Activated CD8-positive, alpha-beta memory T cell treated with anti-CD3 and anti-CD28 coated beads for 48 hours (primary cell): ENCODE measurements around the gene FMO3.

Experiments used
- DNase-seq, 3 experiments: peaks; one replicate each; pipeline ENCODE4 v3.0.0-alpha.2; 2020; ENCODE audit warnings: low read depth in 2 of 3, low spot score in 2 of 3

FMO3 gene

DNA sequence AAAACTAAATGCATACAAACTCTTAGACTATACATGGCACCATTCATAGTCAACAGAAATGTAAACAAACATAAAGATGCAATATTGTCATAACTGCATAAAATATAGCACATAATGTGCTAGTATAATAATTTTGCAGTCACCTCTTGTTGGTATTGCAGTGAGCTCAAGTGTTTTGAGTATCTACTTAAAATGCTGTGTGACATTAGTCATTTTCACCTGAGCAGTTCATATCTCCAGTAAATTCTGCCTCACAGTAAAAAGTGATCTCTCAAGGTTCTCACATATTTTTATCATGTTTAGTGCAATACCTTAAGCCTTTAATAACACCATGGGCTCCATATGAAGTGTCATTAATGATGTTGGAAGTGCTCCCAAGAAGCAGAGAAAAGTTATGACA, 64.8 kb downstream of the FMO3 start:
- no peak for DNase-seq

DNA sequence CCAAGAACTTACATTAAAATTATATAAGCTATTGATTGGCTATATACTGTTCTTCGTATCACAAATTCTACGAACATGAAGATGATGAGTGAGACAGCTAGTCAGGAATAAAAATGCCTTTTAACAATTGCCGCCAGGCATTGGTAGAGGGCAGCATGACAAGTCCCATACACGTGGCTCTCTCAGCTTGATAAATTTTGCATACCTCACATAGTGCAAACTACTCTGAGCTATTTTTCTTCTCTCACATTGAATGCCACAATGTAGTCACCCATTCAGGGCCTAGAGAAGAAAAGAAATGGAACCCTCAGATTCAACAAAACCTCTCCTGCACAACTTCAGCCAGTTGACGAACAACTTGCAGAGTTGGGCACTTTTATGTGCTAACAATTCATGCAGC, 67.4 kb downstream of the FMO3 start:
- no peak for DNase-seq

DNA sequence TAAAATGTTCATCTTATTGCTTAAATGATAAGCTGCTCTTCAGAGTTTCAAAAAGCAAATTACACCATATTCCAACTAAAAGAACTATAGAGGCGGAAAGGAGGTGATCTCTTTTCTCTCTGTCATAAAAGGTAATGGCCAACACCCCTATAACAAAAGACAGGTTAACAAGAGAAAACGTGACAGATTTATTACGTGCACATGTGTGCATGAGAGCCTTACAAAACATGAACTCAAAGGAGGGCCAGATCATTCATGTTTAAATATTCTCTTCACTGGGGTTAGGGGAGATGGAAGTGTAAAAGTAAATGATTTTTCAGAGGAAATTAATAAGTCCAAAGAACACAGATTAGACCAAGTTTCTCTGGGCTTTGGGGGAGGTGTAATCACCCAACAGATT, 67.8 kb downstream of the FMO3 start:
- no peak for DNase-seq

DNA sequence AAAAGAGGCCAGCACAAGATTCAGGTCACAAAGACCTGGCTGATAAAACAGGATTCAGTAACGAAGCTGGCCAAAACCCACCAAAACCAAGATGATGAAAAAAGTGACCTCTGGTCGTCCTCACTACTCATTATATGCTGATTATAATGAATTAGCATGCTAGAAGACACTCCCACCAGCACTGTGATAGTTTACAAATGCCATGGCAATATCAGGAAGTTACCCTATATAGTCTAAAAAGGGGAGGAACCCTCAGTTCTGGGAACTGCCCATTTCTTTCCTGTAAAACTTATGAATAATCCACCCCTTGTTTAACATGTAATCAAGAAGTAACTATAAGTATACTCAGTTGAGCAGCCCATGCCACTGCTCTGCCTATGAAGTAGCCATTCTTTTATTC, 68.4 kb downstream of the FMO3 start:
- DNase-seq, result no peak

DNA sequence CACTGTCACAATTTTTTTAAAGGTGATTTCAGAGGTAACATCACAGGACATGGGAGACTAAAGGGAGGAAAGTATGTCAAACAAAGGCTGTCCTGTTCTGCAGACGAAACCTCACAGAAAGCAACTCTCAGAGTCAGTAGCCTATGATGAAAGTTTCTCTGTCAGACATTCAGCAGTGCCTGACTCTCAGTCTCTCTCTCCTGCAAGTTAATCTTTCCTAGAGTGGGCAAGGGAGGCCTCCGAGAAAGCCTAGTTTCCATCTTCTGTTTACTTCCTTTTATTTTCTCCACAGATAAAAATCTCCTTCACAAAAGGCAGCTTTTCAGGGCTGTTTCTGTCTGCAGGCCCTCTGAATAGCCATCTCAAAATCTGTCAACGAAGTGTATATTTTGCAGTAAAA, 69.5 kb downstream of the FMO3 start:
- no peak for DNase-seq

DNA sequence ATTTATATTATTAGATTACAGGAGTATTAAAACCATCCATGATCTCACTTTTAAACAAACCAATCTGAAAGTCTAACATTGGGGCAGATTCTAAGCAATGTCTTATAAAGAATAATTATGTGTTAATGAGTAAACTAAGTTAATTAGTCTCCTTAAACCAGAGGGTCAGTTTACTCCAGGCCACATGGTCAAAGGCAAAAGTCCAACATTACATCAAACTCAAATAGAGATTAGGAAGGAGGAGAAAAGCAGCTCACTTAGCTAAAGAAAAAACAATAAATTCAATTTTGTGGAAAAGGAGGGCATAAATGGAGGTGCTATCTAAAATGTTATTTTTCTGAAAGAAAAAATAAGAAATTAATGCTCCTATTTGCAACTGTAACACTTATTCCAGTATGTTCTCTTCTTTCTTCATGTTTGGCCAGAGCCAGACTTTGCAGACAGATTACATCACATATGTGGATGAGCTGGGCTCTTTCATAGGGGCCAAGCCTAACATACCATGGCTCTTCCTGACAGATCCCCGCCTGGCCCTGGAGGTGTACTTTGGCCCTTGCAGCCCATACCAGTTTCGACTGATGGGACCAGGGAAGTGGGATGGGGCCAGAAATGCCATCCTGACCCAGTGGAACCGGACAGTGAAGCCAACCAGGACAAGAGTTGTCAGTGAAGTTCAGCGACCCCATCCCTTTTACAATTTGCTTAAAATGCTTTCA, 70.1 kb downstream of the FMO3 start:
- DNase-seq, result no peak

DNA sequence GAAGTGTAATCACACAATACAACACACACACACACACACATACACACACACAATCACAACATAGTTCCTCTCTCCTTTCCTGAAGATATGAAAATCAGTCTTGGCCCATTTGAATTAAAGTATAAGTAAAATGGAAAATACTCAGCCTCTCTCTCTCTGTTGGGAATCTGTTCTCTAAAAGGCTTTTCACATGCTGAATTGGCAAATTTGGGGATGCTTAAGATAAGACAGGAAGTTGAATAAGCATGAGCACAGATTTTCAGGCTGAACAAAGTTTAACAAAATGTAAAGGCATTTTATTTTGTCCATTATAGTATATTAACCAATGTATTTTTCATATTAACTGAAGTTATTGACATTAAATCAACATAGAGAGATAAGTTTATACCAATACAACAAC, 70.7 kb downstream of the FMO3 start:
- no peak for DNase-seq

DNA sequence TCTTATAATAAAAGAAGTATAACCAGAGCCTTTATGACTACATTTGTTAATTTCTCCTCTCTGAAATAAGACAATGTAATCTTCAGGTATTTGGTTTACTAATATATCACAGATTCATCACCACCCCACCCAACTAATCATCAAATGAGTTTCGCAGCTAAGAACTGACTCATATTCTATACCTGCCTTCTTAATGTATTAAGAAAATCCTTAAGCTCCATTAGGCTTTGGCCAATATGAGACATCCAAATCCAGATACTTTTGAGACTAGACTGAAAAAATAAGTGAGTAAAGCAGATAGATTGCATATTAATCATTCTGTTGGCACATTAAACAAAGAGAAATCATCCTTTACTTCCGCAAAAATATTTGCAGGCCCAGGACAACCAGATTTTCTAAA, 75.7 kb downstream of the FMO3 start:
- no peak for DNase-seq
